Measurements from ENCODE around the gene PHOSPHO1.
A peak's percentile ranks its signal among the peaks of the same experiment; 100 is the strongest.
"Not testable (repeated sequence)": the region's sequence is repeated elsewhere in the genome, so short reads cannot be mapped to it uniquely, and the experiment has no call there.

Gene PHOSPHO1, protein sequence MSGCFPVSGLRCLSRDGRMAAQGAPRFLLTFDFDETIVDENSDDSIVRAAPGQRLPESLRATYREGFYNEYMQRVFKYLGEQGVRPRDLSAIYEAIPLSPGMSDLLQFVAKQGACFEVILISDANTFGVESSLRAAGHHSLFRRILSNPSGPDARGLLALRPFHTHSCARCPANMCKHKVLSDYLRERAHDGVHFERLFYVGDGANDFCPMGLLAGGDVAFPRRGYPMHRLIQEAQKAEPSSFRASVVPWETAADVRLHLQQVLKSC

DNA sequence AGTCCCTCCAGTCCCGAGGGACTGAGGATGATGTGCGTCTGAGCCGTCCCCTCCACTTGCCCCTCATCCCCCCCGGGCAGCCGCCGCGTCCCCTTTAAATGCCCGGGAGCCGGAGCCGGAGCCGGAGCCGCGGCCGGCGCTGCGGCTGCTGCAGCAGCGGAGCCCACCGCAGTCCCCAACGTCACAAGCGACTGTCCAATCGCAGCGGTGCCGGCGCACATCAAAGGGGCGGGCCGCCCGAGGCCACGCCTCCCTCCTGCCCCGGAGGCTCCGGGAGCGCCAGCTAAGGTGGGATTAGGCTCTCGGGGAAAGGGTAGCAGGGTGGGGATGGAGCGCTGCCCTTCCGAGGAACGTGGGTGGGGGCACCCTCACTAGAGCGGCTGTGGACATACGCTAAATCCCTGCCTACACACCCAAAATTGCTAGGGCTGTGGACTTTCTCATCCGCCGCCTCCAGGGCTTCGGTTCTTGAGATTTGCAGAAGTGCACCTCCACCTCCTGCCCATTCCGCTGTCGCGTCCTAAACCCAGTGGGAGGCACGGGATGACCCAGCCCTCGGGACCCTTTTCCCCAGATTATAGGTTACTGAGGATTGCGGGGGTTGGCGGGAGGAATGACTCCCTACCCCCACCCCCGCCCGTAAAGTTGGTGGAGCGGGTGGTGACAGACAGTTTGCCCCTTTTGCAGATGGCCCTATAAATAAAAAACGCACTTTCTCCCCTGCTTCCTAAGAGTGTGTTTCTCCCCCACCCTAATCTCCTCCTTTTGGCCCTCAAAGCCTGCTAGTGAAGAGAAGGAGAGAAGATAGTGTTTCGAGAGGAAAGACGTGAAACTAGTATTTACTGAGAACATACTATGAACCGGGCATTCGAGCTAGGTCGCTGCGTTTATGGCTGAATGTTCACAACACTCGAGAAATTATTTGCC is at the start of gene PHOSPHO1:
PHOSPHO1 (minus strand) TSS at position 152 of the 927 bp plus-strand sequence. CDS start 4,096 bp downstream, outside the sequence.
- TF ChIP-seq, protein P1, sequence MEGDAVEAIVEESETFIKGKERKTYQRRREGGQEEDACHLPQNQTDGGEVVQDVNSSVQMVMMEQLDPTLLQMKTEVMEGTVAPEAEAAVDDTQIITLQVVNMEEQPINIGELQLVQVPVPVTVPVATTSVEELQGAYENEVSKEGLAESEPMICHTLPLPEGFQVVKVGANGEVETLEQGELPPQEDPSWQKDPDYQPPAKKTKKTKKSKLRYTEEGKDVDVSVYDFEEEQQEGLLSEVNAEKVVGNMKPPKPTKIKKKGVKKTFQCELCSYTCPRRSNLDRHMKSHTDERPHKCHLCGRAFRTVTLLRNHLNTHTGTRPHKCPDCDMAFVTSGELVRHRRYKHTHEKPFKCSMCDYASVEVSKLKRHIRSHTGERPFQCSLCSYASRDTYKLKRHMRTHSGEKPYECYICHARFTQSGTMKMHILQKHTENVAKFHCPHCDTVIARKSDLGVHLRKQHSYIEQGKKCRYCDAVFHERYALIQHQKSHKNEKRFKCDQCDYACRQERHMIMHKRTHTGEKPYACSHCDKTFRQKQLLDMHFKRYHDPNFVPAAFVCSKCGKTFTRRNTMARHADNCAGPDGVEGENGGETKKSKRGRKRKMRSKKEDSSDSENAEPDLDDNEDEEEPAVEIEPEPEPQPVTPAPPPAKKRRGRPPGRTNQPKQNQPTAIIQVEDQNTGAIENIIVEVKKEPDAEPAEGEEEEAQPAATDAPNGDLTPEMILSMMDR (IDR thresholded peaks at IDR 0.05; ENCODE audit: extremely low read depth, insufficient read depth, missing control alignments) = no peak
- peak; percentile 94 for DNase-seq (ENCODE audit: low spot score)
- in situ Hi-C loops (cut with MboI; ENCODE audit: low pct_unique_long_range_greater_than_20kb, low sequenced_read_pairs, unreplicated experiment) = no loop called here

GRCh38 chr17:49280061-49280460 is 49.5 kb upstream of the PHOSPHO1 start:
- TF ChIP-seq, protein P1 (IDR thresholded peaks at IDR 0.05; ENCODE audit: extremely low read depth, insufficient read depth, missing control alignments) = no peak
- no peak for DNase-seq (ENCODE audit: low spot score)
- in situ Hi-C loops (cut with MboI; ENCODE audit: low pct_unique_long_range_greater_than_20kb, low sequenced_read_pairs, unreplicated experiment) = no loop called here

GRCh38 chr17:49279263-49280015 is 48.9 kb upstream of the PHOSPHO1 start:
- DNase-seq (ENCODE audit: low spot score); in situ Hi-C loops (cut with MboI; ENCODE audit: low pct_unique_long_range_greater_than_20kb, low sequenced_read_pairs, unreplicated experiment): not testable (repeated sequence)

- in situ Hi-C loops (cut with MboI; ENCODE audit: low pct_unique_long_range_greater_than_20kb, low sequenced_read_pairs, unreplicated experiment) = no loop called here
- TF ChIP-seq, protein P1 (IDR thresholded peaks at IDR 0.05; ENCODE audit: extremely low read depth, insufficient read depth, missing control alignments) = no peak
- no peak for DNase-seq (ENCODE audit: low spot score)
Observed at GRCh38 chr17:49278076-49278475, 47.5 kb upstream of the PHOSPHO1 start.

DNA sequence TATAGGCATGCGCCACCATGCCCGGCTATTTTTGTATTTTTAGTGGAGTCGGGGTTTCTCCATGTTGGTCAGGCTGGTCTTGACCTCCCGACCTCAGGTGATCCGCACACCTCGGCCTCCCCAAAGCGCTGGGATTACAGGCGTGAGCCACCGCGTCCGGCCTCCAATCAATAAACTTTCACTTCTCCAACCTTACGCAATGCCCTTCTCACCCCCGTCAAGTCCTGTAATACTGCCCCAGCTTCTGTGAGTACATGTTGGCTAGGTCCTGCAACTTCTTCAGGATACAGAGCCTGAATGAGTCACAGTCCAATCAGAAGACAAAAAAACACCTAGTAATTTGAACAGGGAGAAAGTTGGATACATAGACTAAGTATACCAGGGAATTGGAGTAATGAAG is 47.1 kb upstream of the PHOSPHO1 start:
- in situ Hi-C loops (cut with MboI; ENCODE audit: low pct_unique_long_range_greater_than_20kb, low sequenced_read_pairs, unreplicated experiment) = no loop called here
- no peak for DNase-seq (ENCODE audit: low spot score)
- TF ChIP-seq, protein P1 (IDR thresholded peaks at IDR 0.05; ENCODE audit: extremely low read depth, insufficient read depth, missing control alignments) = no peak

DNA sequence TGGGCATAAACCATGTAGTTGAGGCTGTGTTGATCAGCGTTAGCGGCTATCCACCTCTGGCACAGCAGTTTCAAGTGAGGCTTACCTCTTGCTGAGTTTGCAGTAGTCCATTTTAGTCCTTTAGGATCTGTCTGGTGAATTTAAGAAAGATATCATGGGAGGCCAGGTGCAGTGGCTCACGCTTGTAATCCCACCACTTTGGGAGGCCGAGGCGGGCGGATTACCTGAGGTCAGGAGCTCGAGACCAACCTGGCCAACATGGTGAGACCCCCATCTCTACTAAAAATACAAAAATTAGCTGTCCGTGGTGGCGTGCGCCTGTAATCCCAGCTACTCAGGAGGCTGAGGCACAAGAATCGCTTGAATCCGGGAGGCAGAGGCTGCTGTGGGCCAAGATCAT is 45.4 kb upstream of the PHOSPHO1 start:
- DNase-seq (ENCODE audit: low spot score); in situ Hi-C loops (cut with MboI; ENCODE audit: low pct_unique_long_range_greater_than_20kb, low sequenced_read_pairs, unreplicated experiment): not testable (repeated sequence)

DNA sequence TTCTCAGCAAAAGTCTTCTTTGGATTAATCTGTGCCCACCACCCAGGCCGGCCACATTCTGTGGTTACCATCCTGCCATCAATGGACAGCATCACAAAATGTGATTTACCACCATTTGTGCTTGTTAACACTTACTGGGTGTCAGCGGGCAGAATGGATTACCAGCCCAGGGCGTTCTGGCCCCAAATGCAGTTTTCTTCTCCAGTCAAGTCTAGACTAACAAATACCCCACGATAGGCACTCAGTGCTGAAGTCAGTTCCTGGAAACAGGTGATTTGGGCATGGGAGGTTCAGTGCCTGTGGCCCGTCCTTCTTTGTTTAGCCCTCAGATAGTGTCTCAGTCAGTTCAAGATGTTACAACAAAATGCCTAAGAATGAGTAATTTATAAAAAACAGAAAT is 38.8 kb upstream of the PHOSPHO1 start:
- no peak for DNase-seq (ENCODE audit: low spot score)
- TF ChIP-seq, protein P1 (IDR thresholded peaks at IDR 0.05; ENCODE audit: extremely low read depth, insufficient read depth, missing control alignments) = no peak
- in situ Hi-C loops (cut with MboI; ENCODE audit: low pct_unique_long_range_greater_than_20kb, low sequenced_read_pairs, unreplicated experiment) = no loop called here

Data from GM13977 (cell line).